ENCODE measurements around the gene PACSIN1.

The PACSIN1 gene

GRCh38 chr6:34535646-34536045 is 69.8 kb downstream of the PACSIN1 start:
- no peak for DNase-seq (ENCODE audit: extremely low spot score)
- TF ChIP-seq TARDBP (IDR thresholded peaks at IDR 0.05), result no peak
- CTCF ChIA-PET, result no interaction called here
- POLR2A ChIA-PET, result interaction anchor here (1.1 kb wide), 1 partner anchor 9 kb away, joined by 4 read pairs; no protein-coding TSS in a partner anchor

GRCh38 chr6:34536251-34536958 is 70.5 kb downstream of the PACSIN1 start:
- DNase-seq (ENCODE audit: extremely low spot score), result no peak
- no peak for TF ChIP-seq NFRKB (IDR thresholded peaks at IDR 0.05)
- POLR2A ChIA-PET, result interaction anchor here (1.0 kb wide), 1 partner anchor 292 kb away, joined by 3 read pairs; no protein-coding TSS in a partner anchor
- CTCF ChIA-PET, result interaction anchor here (0.6 kb wide), 1 partner anchor 1114 kb away, joined by 3 read pairs; no protein-coding TSS in a partner anchor

- POLR2A ChIA-PET, result interaction anchor here (1.0 kb wide), 1 partner anchor 291 kb away, joined by 3 read pairs; no protein-coding TSS in a partner anchor
- DNase-seq (ENCODE audit: extremely low spot score), result no peak
- no peak for TF ChIP-seq NFRKB (IDR thresholded peaks at IDR 0.05)
- no peak for TF ChIP-seq ELF4 (IDR thresholded peaks at IDR 0.05)
- TF ChIP-seq ZNF384 (IDR thresholded peaks at IDR 0.05), result no peak
- TF ChIP-seq L3MBTL2 (conservative IDR thresholded peaks at IDR 0.05), result no peak
- no peak for TF ChIP-seq TARDBP (IDR thresholded peaks at IDR 0.05)
- TF ChIP-seq FOXA1 (IDR thresholded peaks at IDR 0.05), result no peak
- no peak for TF ChIP-seq SUZ12 (IDR thresholded peaks at IDR 0.05)
- TF ChIP-seq LEF1 (IDR thresholded peaks at IDR 0.05; ENCODE audit: borderline replicate concordance), result no peak
- TF ChIP-seq CTBP1 (IDR thresholded peaks at IDR 0.05; ENCODE audit: borderline replicate concordance), result no peak
- TF ChIP-seq PKNOX1 (IDR thresholded peaks at IDR 0.05), result no peak
- TF ChIP-seq FOXK2 (IDR thresholded peaks at IDR 0.05), result no peak
- TF ChIP-seq BHLHE40 (IDR thresholded peaks at IDR 0.05; ENCODE audit: borderline replicate concordance), result no peak
- no peak for TF ChIP-seq HDGF (IDR thresholded peaks at IDR 0.05; ENCODE audit: borderline replicate concordance)
- TF ChIP-seq FOXM1 (IDR thresholded peaks at IDR 0.05; ENCODE audit: borderline replicate concordance), result no peak
- TF ChIP-seq ARNT (IDR thresholded peaks at IDR 0.05), result no peak
- no peak for TF ChIP-seq SP1 (IDR thresholded peaks at IDR 0.05)
- CTCF ChIA-PET, result interaction anchor here (0.6 kb wide), 1 partner anchor 1115 kb away, joined by 3 read pairs; no protein-coding TSS in a partner anchor
Observed at GRCh38 chr6:34536959-34537848, 71.3 kb downstream of the PACSIN1 start.

GRCh38 chr6:34537922-34538550 is 72.2 kb downstream of the PACSIN1 start:
- no peak for DNase-seq (ENCODE audit: extremely low spot score)
- ChIA-PET POLR2A (no interaction called here), CTCF (no interaction called here)
- TF ChIP-seq CTBP1 (IDR thresholded peaks at IDR 0.05; ENCODE audit: borderline replicate concordance) (no peak), SUZ12 (IDR thresholded peaks at IDR 0.05) (no peak), SP1 (IDR thresholded peaks at IDR 0.05) (no peak), TARDBP (IDR thresholded peaks at IDR 0.05) (no peak), FOXM1 (IDR thresholded peaks at IDR 0.05; ENCODE audit: borderline replicate concordance) (no peak)

- POLR2A ChIA-PET, result no interaction called here
- TF ChIP-seq NFRKB (IDR thresholded peaks at IDR 0.05) (no peak), CTBP1 (IDR thresholded peaks at IDR 0.05; ENCODE audit: borderline replicate concordance) (no peak), FOXM1 (IDR thresholded peaks at IDR 0.05; ENCODE audit: borderline replicate concordance) (no peak)
- no peak for DNase-seq (ENCODE audit: extremely low spot score)
- CTCF ChIA-PET, result no interaction called here
Observed at GRCh38 chr6:34538581-34538980, 72.7 kb downstream of the PACSIN1 start.

GRCh38 chr6:34539181-34539580 is 73.3 kb downstream of the PACSIN1 start:
- no peak for TF ChIP-seq SUZ12 (IDR thresholded peaks at IDR 0.05)
- no peak for TF ChIP-seq ARNT (IDR thresholded peaks at IDR 0.05)
- no peak for TF ChIP-seq FOXM1 (IDR thresholded peaks at IDR 0.05; ENCODE audit: borderline replicate concordance)
- TF ChIP-seq L3MBTL2 (conservative IDR thresholded peaks at IDR 0.05), result no peak
- no peak for TF ChIP-seq BHLHE40 (IDR thresholded peaks at IDR 0.05; ENCODE audit: borderline replicate concordance)
- TF ChIP-seq ZNF384 (IDR thresholded peaks at IDR 0.05), result no peak
- no peak for TF ChIP-seq HDGF (IDR thresholded peaks at IDR 0.05; ENCODE audit: borderline replicate concordance)
- ChIA-PET POLR2A (no interaction called here), CTCF (no interaction called here)
- no peak for DNase-seq (ENCODE audit: extremely low spot score)

- ChIA-PET POLR2A (no interaction called here), CTCF (no interaction called here)
- TF ChIP-seq PKNOX1 (IDR thresholded peaks at IDR 0.05) (no peak), HDGF (IDR thresholded peaks at IDR 0.05; ENCODE audit: borderline replicate concordance) (no peak)
- DNase-seq (ENCODE audit: extremely low spot score), result no peak
Observed at GRCh38 chr6:34540222-34540621, 74.3 kb downstream of the PACSIN1 start.
